Measurements from ENCODE around the gene GJB6.

DNA sequence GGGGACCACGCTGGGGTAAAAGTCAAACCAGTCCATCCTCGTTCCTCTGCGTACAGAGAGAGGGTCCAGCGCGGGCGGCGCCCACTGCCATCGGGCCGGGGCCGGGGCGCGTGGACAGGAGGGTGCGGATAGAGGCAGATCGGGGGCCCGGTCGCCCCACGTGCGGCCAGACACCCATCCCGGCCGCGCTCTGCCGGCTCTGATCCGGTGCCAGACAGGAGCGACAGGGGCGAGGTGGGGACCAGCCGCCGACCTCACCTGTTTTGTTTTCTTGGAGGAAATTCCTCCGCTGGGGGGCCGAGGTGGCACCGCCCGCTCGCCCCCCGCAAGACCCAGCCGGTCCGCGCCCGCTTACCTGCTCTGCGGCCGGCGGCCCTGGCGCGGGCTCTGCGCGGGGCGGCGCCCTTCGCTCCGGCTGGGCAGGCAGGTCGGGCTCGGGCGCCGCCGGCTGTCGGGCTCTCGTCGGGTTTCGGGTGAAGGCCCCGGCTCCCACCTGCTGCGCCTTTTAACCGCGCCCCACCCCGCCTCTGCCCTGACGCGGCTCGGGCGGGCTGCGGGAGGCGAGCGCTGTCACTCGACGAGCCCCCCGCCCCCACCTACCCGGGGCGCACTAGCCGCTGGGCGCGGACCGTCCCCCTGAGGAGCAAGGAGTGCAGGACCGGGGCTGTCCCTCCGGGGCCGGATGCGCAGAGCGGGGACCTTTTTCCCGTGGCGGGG lies at the start of gene GJB6:
- TF ChIP-seq NFYB (CRISPR knock-in tag; conservative IDR thresholded peaks at IDR 0.05; ENCODE audit: low read depth) (no peak), MAX (CRISPR knock-in tag; IDR thresholded peaks at IDR 0.05) (no peak), ATF2 (CRISPR knock-in tag; IDR thresholded peaks at IDR 0.05; ENCODE audit: borderline replicate concordance, low read depth) (no peak), ZNF396 (CRISPR knock-in tag; IDR thresholded peaks at IDR 0.05; ENCODE audit: borderline replicate concordance) (no peak), STAT6 (CRISPR knock-in tag; conservative IDR thresholded peaks at IDR 0.05; ENCODE audit: low read depth) (no peak), ZBTB21 (CRISPR knock-in tag; IDR thresholded peaks at IDR 0.05; ENCODE audit: borderline replicate concordance) (no peak), HMGXB4 (CRISPR knock-in tag; IDR thresholded peaks at IDR 0.05) (no peak), PRDM15 (CRISPR knock-in tag; IDR thresholded peaks at IDR 0.05) (no peak)
- TF ChIP-seq, protein P1, sequence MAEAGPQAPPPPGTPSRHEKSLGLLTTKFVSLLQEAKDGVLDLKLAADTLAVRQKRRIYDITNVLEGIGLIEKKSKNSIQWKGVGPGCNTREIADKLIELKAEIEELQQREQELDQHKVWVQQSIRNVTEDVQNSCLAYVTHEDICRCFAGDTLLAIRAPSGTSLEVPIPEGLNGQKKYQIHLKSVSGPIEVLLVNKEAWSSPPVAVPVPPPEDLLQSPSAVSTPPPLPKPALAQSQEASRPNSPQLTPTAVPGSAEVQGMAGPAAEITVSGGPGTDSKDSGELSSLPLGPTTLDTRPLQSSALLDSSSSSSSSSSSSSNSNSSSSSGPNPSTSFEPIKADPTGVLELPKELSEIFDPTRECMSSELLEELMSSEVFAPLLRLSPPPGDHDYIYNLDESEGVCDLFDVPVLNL (CRISPR knock-in tag; IDR thresholded peaks at IDR 0.05; ENCODE audit: borderline replicate concordance, low read depth): no peak
- TF ChIP-seq, protein P2, sequence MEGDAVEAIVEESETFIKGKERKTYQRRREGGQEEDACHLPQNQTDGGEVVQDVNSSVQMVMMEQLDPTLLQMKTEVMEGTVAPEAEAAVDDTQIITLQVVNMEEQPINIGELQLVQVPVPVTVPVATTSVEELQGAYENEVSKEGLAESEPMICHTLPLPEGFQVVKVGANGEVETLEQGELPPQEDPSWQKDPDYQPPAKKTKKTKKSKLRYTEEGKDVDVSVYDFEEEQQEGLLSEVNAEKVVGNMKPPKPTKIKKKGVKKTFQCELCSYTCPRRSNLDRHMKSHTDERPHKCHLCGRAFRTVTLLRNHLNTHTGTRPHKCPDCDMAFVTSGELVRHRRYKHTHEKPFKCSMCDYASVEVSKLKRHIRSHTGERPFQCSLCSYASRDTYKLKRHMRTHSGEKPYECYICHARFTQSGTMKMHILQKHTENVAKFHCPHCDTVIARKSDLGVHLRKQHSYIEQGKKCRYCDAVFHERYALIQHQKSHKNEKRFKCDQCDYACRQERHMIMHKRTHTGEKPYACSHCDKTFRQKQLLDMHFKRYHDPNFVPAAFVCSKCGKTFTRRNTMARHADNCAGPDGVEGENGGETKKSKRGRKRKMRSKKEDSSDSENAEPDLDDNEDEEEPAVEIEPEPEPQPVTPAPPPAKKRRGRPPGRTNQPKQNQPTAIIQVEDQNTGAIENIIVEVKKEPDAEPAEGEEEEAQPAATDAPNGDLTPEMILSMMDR (IDR thresholded peaks at IDR 0.05): no peak

Data from WTC11 (cell line).